Neural cell (in vitro differentiated cells): Measurements from ENCODE around the gene IL17RC. TPM values are rescaled to one million over a fixed set of nuclear protein-coding genes. Genes with fewer than 3 reads are reported as not detected.
A peak's percentile ranks its signal among the peaks of the same experiment; 100 is the strongest.

Experiments used
- H2AFZ ChIP-seq: fragments of 200-600, 300-800 bp; sonication (generic), shearing (Covaris generic); 2 replicates; pipeline ENCODE4 v1.6.0; 2014; ENCODE audit warnings: low read depth, mild to moderate bottlenecking, antibody characterized with exemption, low read length, moderate library complexity
- H3F3A ChIP-seq: fragments of 200-600 bp; shearing (Covaris generic); 2 replicates; pipeline ENCODE4 v1.6.1; 2016; ENCODE audit warnings: mild to moderate bottlenecking, moderate library complexity, mixed read lengths, antibody characterized with exemption, low read length; ENCODE audit not compliant: insufficient read depth, poor library complexity, severe bottlenecking
- H3K27ac ChIP-seq: fragments of 200-600, 300-800 bp; sonication (generic), shearing (Covaris generic); 2 replicates; pipeline ENCODE4 v1.5.1; 2014; ENCODE audit warnings: mild to moderate bottlenecking, low read length, moderate library complexity
- H3K27me3 ChIP-seq: fragments of 300-800, 200-600 bp; sonication (generic), shearing (Covaris generic); 2 replicates; pipeline ENCODE4 v1.6.0; 2014; ENCODE audit warnings: mild to moderate bottlenecking, low read depth, low read length, moderate library complexity; ENCODE audit not compliant: insufficient read depth
- H3K36me3 ChIP-seq: fragments of 300-800, 200-600 bp; sonication (generic), shearing (Covaris generic); 2 replicates; pipeline ENCODE4 v1.5.1; 2014; ENCODE audit warnings: mild to moderate bottlenecking, antibody characterized with exemption, low read length, moderate library complexity; ENCODE audit not compliant: insufficient read depth
- H3K4me2 ChIP-seq: fragments of 300-800, 200-600 bp; sonication (generic), shearing (Covaris generic); 2 replicates; pipeline ENCODE4 v1.6.0; 2014; ENCODE audit warnings: mild to moderate bottlenecking, low read length
- H3K4me3 ChIP-seq: fragments of 300-800, 200-600 bp; sonication (generic), shearing (Covaris generic); 2 replicates; pipeline ENCODE4 v1.5.1; 2014; ENCODE audit warnings: mild to moderate bottlenecking, low read length, moderate library complexity
- H3K79me2 ChIP-seq: fragments of 200-600 bp; shearing (Covaris generic); replicated peaks from 2 replicates; pipeline ENCODE4 v1.6.0; 2014; ENCODE audit warnings: mild to moderate bottlenecking, low read length, moderate library complexity; ENCODE audit not compliant: insufficient read depth
- H3K9ac ChIP-seq: fragments of 300-800, 200-600 bp; sonication (generic), shearing (Covaris generic); 2 replicates; pipeline ENCODE4 v1.6.1; 2016; ENCODE audit warnings: mild to moderate bottlenecking, low read length, mixed read lengths
- H3K9me2 ChIP-seq: fragments of 200-600 bp; shearing (Covaris generic); 2 replicates; pipeline ENCODE4 v1.6.1; 2016; ENCODE audit warnings: mild to moderate bottlenecking, low read length, mixed read lengths; ENCODE audit not compliant: insufficient read depth
- H3K9me3 ChIP-seq: fragments of 200-600, 300-800 bp; sonication (generic), shearing (Covaris generic); 2 replicates; pipeline ENCODE4 v1.6.1; 2016; ENCODE audit warnings: mild to moderate bottlenecking, mixed run types, low read length, moderate library complexity, mixed read lengths
- H4K20me1 ChIP-seq: fragments of 200-600 bp; shearing (Covaris generic); 2 replicates; pipeline ENCODE4 v1.6.1; 2016; ENCODE audit warnings: mild to moderate bottlenecking, mixed run types; ENCODE audit not compliant: insufficient read depth
- EP300 ChIP-seq: fragments of 450-650 bp; conservative IDR thresholded peaks from 2 replicates; pipeline ENCODE4 v1.6.1; 2014; ENCODE audit warnings: antibody characterized with exemption, mild to moderate bottlenecking, moderate library complexity; ENCODE audit not compliant: poor library complexity, severe bottlenecking
- EZH2 ChIP-seq: fragments of 200-600, 300-800 bp; shearing (Covaris generic), sonication (generic); IDR thresholded peaks from 2 replicates; pipeline ENCODE4 v1.6.1; 2014; ENCODE audit warnings: antibody characterized with exemption, low read length, borderline replicate concordance, mild to moderate bottlenecking; ENCODE audit not compliant: insufficient read depth, poor library complexity, severe bottlenecking
- MXI1 ChIP-seq: fragments of 450-650 bp; conservative IDR thresholded peaks from 2 replicates; pipeline ENCODE4 v1.6.1; 2014; ENCODE audit warnings: antibody characterized with exemption, mild to moderate bottlenecking; ENCODE audit not compliant: poor library complexity, severe bottlenecking
- POLR2AphosphoS5 ChIP-seq: IDR thresholded peaks from 2 replicates; pipeline ENCODE4 v1.6.1; 2012
- RAD21 ChIP-seq: fragments of 450-650 bp; conservative IDR thresholded peaks from 2 replicates; pipeline ENCODE4 v1.6.1; 2014; ENCODE audit warnings: antibody characterized with exemption, mild to moderate bottlenecking, moderate library complexity
- REST ChIP-seq: IDR thresholded peaks from 2 replicates; pipeline ENCODE4 v1.6.1; 2012; ENCODE audit warnings: borderline replicate concordance
- SMC3 ChIP-seq: fragments of 450-650 bp; conservative IDR thresholded peaks from 2 replicates; pipeline ENCODE4 v1.6.1; 2014; ENCODE audit warnings: antibody characterized with exemption, mild to moderate bottlenecking, moderate library complexity; ENCODE audit not compliant: poor library complexity
- TAF1 ChIP-seq: IDR thresholded peaks from 2 replicates; pipeline ENCODE4 v1.6.1; 2012; ENCODE audit warnings: low read depth
- polyA plus RNA-seq: library from polyadenylated mRNA; depleted of rRNA; stranded (reverse); fragments of >200 nt; gene quantifications from 2 replicates; pipeline ENCODE4 v1.2.3, GENCODE V29; 2014
- TF ChIP-seq, protein P1 (sequence below): fragments of 450-650 bp; IDR thresholded peaks from 2 replicates; pipeline ENCODE4 v1.5.1; 2014; ENCODE audit warnings: antibody characterized with exemption, mild to moderate bottlenecking, moderate library complexity; ENCODE audit not compliant: poor library complexity, severe bottlenecking

IL17RC gene
- polyA plus RNA-seq, 1 donor from 2014 or later: not detected

- H3F3A ChIP-seq: no peaks in the 10 kb centered on the region
- no peaks in the 10 kb centered on the region for H4K20me1 ChIP-seq
- no peaks in the 10 kb centered on the region for H3K36me3 ChIP-seq
- no peaks in the 10 kb centered on the region for H3K9me3 ChIP-seq
- no peaks in the 10 kb centered on the region for H3K79me2 ChIP-seq
- H3K27me3 ChIP-seq: no peaks in the 10 kb centered on the region
- peak overlapping the region; percentile 92 for H3K4me2 ChIP-seq
- H3K9ac ChIP-seq: peak overlapping the region; percentile 77
- no peak for TF ChIP-seq EP300
- TF ChIP-seq RAD21: no peak
- TF ChIP-seq MXI1: no peak
- no peak for TF ChIP-seq SMC3
- no peak for TF ChIP-seq REST
- TF ChIP-seq, protein P1, sequence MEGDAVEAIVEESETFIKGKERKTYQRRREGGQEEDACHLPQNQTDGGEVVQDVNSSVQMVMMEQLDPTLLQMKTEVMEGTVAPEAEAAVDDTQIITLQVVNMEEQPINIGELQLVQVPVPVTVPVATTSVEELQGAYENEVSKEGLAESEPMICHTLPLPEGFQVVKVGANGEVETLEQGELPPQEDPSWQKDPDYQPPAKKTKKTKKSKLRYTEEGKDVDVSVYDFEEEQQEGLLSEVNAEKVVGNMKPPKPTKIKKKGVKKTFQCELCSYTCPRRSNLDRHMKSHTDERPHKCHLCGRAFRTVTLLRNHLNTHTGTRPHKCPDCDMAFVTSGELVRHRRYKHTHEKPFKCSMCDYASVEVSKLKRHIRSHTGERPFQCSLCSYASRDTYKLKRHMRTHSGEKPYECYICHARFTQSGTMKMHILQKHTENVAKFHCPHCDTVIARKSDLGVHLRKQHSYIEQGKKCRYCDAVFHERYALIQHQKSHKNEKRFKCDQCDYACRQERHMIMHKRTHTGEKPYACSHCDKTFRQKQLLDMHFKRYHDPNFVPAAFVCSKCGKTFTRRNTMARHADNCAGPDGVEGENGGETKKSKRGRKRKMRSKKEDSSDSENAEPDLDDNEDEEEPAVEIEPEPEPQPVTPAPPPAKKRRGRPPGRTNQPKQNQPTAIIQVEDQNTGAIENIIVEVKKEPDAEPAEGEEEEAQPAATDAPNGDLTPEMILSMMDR: no peak
- no peak for TF ChIP-seq TAF1
- no peak for TF ChIP-seq EZH2
- no peak for TF ChIP-seq POLR2AphosphoS5
- no peak overlapping the region for H3K27ac ChIP-seq
- peak overlapping the region; percentile 95 for H3K4me3 ChIP-seq
- H3K9me2 ChIP-seq: no peaks in the 10 kb centered on the region
- no peak overlapping the region for H2AFZ ChIP-seq
Observed at GRCh38 chr3:9951126-9951525, 34.2 kb downstream of the IL17RC start.

DNA sequence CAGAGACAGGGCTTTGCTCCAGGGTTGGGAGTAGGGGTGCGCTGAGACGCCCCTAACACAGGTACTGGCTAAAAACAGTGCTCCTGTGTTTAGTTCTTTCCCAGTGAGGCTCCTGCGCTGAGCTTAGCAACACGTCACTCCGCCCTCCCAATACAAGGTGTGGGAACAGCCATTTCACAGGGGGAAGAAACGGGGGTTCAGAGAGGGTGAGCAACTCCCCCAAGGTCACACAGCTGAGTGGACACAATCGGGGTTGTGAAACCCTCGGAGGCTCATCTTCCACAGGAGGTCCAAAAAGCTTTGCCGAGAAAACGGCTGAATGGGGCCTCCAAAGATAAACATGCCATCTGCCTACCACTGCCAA is 34.7 kb downstream of the IL17RC start:
- H3K4me3 ChIP-seq: peak overlapping the region; percentile 95
- H3K27ac ChIP-seq: no peak overlapping the region
- no peaks in the 10 kb centered on the region for H3F3A ChIP-seq
- H3K9me2 ChIP-seq: no peaks in the 10 kb centered on the region
- no peak for TF ChIP-seq TAF1
- no peak for TF ChIP-seq RAD21
- TF ChIP-seq EP300: no peak
- TF ChIP-seq MXI1: no peak
- TF ChIP-seq POLR2AphosphoS5: no peak
- TF ChIP-seq EZH2: no peak
- TF ChIP-seq SMC3: no peak
- TF ChIP-seq REST: no peak
- TF ChIP-seq, protein P1: no peak
- no peaks in the 10 kb centered on the region for H3K27me3 ChIP-seq
- H3K79me2 ChIP-seq: no peaks in the 10 kb centered on the region
- no peak overlapping the region for H2AFZ ChIP-seq
- H3K36me3 ChIP-seq: no peaks in the 10 kb centered on the region
- no peaks in the 10 kb centered on the region for H3K9me3 ChIP-seq
- H3K9ac ChIP-seq: peak overlapping the region; percentile 77
- peak overlapping the region; percentile 92 for H3K4me2 ChIP-seq
- no peaks in the 10 kb centered on the region for H4K20me1 ChIP-seq
